ENCODE results near the gene KLHL5.

The KLHL5 gene

GRCh38 chr4:39044364-39044955 lies 17.6 kb upstream of the KLHL5 start:
- peak; percentile 92 for DNase-seq (ENCODE audit: low spot score)
- TF ChIP-seq, protein P1, sequence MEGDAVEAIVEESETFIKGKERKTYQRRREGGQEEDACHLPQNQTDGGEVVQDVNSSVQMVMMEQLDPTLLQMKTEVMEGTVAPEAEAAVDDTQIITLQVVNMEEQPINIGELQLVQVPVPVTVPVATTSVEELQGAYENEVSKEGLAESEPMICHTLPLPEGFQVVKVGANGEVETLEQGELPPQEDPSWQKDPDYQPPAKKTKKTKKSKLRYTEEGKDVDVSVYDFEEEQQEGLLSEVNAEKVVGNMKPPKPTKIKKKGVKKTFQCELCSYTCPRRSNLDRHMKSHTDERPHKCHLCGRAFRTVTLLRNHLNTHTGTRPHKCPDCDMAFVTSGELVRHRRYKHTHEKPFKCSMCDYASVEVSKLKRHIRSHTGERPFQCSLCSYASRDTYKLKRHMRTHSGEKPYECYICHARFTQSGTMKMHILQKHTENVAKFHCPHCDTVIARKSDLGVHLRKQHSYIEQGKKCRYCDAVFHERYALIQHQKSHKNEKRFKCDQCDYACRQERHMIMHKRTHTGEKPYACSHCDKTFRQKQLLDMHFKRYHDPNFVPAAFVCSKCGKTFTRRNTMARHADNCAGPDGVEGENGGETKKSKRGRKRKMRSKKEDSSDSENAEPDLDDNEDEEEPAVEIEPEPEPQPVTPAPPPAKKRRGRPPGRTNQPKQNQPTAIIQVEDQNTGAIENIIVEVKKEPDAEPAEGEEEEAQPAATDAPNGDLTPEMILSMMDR (IDR thresholded peaks at IDR 0.05; ENCODE audit: extremely low read depth, missing control alignments): peak; percentile 14

- no peak for DNase-seq (ENCODE audit: low spot score)
- TF ChIP-seq, protein P1 (IDR thresholded peaks at IDR 0.05; ENCODE audit: extremely low read depth, missing control alignments): no peak
These were observed 16.8 kb upstream of the KLHL5 start for GRCh38 chr4:39044956-39045826.

DNA sequence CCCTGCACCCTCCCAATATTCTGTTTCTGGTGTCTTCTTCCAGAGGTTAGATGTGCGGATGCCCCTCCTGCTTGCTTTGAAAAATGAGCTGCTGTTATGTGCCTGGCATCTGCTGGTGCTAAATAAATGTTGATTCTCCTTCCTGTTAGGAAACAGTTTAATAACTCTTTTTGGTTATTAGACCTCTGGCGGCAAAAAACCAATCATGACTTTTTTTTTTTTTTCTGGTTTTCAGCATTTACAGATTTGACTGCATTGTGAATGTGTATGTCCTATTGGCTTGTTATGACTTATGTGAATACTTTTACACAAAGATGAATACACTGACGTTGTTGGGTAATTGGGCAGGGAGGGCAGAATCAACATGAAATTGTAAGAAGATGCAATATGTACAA lies 16.2 kb upstream of the KLHL5 start:
- TF ChIP-seq, protein P1 (IDR thresholded peaks at IDR 0.05; ENCODE audit: extremely low read depth, missing control alignments): no peak

DNA sequence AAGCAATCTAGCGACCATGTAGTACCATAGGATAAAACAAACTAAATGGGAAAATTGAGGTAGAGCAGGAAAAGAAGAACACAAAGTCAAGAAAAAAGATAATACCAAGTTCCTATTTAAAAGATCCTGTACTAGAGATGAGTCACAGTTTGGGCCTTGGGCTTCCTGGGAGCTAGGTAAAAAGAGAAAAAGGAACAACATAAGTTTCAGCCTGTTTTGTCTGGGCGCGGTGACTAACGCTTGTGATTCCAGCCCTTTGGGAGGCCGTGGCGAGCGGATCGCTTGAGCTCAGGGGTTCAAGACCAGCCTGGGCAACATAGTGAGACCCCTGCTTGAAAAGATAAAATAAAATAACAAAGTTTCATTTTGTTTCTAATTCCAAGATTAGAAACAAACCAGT lies 15.8 kb upstream of the KLHL5 start:
- no peak for DNase-seq (ENCODE audit: low spot score)
- TF ChIP-seq, protein P1 (IDR thresholded peaks at IDR 0.05; ENCODE audit: extremely low read depth, missing control alignments): no peak

More for the DNA sequence above, 16.2 kb upstream of the KLHL5 start:
- DNase-seq (ENCODE audit: low spot score): peak; percentile 12

GRCh38 chr4:39047681-39048080 lies 14.4 kb upstream of the KLHL5 start:
- DNase-seq (ENCODE audit: low spot score): no peak
- TF ChIP-seq, protein P1 (IDR thresholded peaks at IDR 0.05; ENCODE audit: extremely low read depth, missing control alignments): no peak

DNA sequence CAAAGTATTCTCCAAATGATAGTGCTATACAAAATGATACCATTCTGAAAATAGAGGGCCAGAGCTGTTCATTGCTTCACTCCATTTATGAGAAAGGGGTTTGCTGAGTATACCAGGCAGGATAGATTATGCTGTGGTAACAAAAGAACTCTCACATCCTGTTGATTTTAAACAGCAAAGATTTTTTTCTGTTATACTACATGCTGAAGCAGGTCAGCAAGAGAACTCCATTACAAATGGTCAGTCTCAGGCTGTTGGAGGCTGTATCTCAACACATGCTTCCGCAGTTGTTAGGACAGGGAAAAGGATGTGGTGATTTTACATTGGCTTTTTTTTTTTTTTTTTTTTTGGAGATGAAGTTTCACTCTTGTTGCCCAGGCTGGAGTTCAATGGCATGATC lies 13.7 kb upstream of the KLHL5 start:
- TF ChIP-seq, protein P1 (IDR thresholded peaks at IDR 0.05; ENCODE audit: extremely low read depth, missing control alignments): no peak
- DNase-seq (ENCODE audit: low spot score): peak; percentile 28

- DNase-seq (ENCODE audit: low spot score): no peak
- TF ChIP-seq, protein P1 (IDR thresholded peaks at IDR 0.05; ENCODE audit: extremely low read depth, missing control alignments): no peak
These were observed 11.4 kb upstream of the KLHL5 start for GRCh38 chr4:39050590-39050989.
